Left cardiac atrium (tissue), 4 donors: ENCODE measurements around the gene AIRE. TPM values are rescaled to one million over a fixed set of nuclear protein-coding genes. Genes with fewer than 3 reads are reported as not detected.
"Not testable (repeated sequence)": the region's sequence is repeated elsewhere in the genome, so short reads cannot be mapped to it uniquely, and the experiment has no call there.

ENCODE experiments used
- ATAC-seq, 2 donors: fragments of 200-7000 bp; cut with Tn5 transposase; one replicate each; pipeline ENCODE4 v1.9.1; 2020; ENCODE audit warnings: mild to moderate bottlenecking in 2 of 2, moderate library complexity in 2 of 2
- DNase-seq: peaks from one replicate; pipeline ENCODE4 v3.0.0-alpha.2; 2020
- intact Hi-C, 2 donors: fragments of 100-400 bp; cut with DNase I; formaldehyde crosslinking; loops; one replicate each; pipeline versions ENCODE4 v1.14.1 to v1.15.1; 2022 to 2023
- total RNA-seq, 2 donors: library from RNA; stranded (reverse); fragmentation: NEBNext Ultra II Directional; extraction: Animal tissue kit (Norgen Biotek cat#: 25700); gene quantifications; one replicate each; pipeline ENCODE4 v1.2.1, GENCODE V29; 2021
- donor health status: DM: no; HTN: yes; CAD: no.
- donor health status: DM: no; HTN: yes; CAD: no; lungs with severe emphysema.
- donor health status: DM: yes; HTN: yes; CAD: no.
- donor health status: Dilated cardiomyopathy.

The AIRE gene
- total RNA-seq, 2 donors from 2014 or later, result 0.08 TPM; not detected in 1

DNA sequence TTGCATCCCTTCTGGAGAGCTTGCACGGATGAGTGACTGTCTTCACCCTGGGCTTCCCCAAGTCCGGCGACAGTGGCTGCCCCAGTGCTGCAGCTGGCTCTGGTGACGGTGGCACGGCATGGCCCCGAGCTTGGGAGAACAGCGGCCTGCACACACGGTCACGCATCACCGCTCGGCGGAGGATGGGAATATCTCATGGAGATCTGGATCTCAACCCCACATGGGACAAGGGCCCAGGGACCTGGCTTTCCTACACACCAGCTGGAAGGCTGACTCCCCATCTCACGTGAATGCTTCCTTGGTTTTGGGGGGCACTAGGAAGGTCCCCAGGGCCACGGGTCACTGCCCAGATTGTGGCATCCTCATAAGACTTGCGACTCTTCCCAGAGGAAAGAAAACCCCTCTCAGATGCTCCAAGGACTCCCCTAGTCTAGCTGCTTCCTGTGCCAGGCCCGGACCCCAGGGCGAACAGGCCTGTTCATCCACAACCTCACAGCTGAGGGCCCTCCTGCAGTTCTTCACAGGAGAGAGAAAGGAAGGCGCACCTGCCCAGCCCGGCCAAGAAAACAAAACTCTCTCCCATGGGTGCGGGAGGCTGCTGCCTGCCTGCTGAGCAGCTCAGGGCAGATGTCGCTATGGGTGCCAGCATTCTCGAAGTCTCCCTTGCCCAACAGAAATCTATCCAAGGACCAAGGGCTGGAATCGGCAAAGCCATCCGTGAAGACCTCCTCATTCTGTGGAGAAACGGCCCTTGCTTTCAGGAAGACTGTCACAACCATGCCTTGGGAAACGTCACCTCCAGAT, 43.6 kb downstream of the AIRE start:
- DNase-seq, result no peak
- intact Hi-C loops, result no loop called here
- ATAC-seq, result no peak

DNA sequence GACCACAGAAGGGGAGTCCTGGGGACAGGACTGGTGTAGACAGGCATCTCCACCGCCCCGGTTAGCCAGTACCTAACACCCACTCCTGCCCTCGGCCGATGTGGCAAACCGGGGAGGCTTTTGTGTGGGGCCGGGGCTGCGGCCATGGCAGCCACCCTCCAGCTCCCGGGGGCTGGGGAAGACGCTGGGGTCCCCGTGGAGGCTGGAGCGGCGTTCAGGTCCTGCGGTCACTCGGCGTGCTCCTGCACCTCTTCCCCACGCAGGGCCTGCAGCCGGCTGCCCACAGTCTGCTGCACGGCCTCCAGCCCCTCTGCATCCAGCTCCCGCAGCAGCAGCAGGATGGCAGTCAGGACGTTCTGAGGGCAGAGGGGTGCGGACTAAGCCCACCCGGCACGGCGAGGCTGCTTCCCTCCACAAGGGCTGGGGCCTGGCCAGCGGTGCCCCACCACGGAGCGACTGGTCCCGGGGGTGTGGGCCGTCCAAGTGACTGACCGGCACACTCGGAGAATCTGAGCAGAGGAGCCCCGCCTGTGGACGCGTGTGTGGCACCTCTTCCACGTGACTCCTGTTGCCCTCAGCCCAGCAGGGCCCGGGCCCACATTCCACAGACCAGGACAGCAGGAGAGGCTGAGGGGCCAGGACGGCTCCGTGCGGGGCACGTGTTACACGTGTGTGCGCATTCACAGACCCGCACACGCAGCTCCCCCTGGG, 44.5 kb downstream of the AIRE start:
- no peak for DNase-seq
- no peak for ATAC-seq
- intact Hi-C loops, result no loop called here

DNA sequence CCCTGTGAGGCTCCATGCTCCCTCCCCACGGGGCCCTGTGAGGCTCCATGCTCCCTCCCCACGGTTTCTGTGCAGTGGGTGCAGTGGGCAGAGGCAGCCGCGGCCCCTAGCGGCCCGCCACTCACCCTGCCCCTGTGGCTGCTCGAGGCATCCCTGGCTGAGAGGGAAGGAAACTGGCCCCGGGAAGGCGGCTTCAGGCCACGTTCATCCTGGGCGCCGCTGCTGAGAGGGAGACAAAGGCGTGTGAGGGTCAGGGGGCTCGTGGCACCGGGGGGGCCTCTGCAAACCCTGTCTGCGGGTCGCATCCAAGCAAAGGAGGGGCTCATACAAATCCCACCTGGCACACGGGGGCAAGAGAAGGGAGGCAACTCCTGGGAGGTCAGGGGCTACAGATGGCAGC, 45.0 kb downstream of the AIRE start:
- no peak for ATAC-seq
- intact Hi-C loops, result no loop called here

DNA sequence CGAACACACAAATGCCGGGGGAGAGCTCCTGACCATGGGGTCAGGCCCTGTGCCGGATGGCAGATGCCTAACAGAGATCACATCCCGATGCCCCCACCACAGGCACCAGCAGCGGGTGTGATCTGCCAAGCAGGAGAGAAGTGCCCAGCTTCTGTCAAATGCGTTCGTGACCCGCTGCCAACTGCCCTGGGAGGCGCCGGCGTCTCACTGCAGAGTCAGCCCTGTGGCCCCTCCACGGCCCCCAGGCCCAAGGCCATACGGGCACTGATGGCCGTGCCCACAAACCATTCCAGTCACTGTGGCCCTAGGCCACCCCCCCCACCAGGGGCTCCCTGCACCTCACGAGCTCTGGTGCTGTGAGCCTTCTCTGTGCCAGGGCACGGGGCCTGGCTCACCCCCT, 45.5 kb downstream of the AIRE start:
- no peak for DNase-seq
- intact Hi-C loops, result no loop called here
- peak in 1 of 2 donors; percentile 8 for ATAC-seq

More for the DNA sequence above, 45.0 kb downstream of the AIRE start:
- DNase-seq, result no peak

DNA sequence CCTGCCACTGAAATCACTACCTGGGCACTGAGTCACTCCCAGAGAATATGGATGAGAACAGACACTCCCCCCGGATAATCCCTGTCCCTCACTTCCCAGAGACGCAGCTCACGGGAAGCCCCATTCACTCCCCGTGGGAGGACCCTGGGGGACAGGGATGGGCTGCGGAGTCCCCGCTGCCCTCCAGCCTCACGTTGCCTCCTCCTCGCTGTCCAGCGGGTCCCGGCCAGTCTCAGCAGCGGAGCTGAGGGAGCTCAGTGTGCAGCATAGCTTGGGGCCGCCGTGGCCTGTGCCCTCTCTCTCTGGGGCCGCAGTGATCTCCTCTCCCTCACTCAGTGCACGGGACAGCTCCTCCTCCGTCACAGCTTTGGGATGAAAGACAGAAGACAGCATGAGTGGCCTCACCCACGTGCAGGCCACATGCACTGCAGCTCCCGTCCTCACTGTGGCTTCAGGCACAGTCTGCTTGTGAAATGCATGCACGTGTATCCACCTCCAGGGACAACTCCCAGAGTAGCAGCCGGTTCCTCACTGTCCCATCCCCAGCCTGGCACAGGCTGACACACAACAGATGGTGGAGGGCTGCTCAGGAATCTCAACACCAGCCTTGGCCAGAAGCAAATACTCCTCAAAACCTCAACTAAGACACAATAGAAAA, 46.1 kb downstream of the AIRE start:
- DNase-seq (no peak), ATAC-seq (peak in 1 of 2 donors; percentile 50)
- intact Hi-C loops, result no loop called here

DNA sequence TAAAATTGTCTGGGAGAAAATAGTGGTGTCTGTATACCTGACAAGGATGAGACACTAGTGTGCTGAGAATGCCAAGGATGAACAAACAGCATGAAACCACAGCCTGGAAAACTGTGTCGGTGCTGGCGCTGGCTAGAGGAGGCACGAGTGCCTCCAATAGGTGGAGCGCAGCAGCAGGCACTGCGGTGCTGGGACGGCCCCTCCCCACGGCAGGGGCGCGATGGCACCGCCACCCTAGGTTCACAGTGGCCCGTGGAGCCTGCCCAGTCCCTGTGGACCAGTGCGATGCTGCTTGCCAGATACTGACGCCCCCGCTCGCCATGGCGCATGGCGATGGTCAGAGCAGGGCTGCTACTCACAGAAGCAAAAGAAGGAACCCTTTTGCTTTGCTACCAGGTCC, 46.7 kb downstream of the AIRE start:
- DNase-seq (no peak), ATAC-seq (no peak)
- intact Hi-C loops, result no loop called here

DNA sequence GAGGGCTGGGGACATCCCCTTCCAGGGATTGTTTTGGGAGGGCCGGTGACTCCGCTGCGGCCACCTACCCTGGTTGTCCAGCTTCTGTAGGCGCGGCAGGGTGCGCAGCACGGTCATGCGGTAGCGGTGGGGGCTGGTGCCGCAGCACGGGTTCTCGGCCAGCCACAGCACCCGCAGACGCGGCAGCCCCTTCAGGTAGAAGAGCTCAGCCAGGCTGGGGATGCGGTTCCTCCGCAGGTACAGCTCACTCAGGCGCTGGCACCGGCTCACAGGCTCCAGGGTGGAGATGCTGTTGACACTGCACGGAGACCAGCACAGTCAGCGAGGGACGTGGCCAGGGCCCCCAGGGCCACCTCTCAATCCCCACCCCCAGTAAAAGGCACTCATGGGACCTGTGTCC, 47.3 kb downstream of the AIRE start:
- ATAC-seq, result no peak
- no peak for DNase-seq
- intact Hi-C loops, result no loop called here

DNA sequence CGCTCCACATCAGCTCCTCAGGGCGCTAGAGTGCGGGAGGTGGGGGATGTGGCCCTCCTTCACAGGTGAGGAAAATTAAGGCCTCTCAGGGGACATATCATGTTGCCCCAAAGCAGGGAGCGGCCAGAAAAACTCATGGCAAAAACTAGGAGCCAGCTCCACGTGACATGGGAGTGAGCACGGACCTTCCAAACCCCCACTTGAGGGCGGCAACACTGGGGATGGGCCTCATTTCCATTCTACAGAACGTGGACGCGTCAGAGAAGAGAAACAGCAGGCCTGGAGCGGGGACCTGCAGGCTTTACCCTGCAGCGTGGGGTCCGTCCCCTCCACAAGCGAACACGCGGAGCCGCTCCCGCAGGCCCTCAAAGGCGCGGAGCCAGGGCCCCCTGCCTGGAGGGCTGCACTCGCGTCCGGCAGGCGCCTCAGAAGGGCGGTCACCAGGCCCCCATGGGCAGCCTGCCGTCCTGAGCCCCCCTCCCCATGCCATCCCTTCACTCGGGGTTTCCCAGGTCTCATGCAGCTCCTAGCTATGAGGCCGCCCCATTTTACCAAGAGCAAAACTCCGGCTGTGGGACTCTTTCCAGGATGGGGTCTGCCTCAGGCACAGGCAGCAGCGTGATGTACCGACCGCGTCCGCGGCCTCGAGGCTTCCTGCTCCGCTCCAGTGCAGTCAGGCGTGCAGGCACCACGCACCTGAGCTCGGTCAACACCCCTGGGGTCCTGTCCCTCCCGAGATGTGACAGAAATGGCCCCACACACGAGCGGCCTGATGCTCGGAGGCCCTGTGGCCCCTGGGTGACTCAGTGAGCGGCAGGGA, 48.0 kb downstream of the AIRE start:
- intact Hi-C loops, result no loop called here
- ATAC-seq (no peak), DNase-seq (no peak)

DNA sequence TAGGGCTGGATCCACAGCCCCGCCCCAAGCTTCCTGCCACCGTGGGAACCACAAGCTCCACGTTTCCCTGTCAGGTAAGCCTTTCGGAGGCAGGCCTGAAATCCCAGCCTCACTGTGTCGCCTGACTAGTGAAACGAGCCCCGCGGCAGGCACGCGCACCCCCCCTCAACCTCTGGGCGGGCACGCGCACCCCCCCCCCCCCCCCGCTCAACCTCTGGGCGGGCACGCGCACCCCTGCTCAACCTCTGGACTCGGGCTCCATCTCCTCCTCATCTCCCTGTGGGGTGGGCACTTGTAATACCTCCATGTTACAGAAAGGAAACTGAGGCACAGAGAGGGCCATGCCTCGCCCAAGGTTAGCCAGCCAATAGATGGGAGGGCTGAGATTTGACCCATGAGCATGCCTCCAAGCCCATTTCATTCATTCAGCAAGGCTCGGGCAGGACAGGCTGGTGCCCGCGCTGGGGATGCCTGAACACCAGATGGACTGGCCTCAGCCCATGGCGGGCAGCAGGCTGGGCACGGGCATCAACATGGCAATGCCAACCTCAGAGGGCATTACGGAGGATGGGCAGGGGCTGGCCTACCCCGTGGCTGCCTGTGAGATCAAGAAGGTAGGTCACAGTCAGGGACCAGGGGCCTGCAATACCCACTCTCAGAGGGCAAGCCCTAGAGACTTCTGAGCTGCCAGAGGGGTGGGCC, 48.8 kb downstream of the AIRE start:
- ATAC-seq (no peak), DNase-seq (no peak)
- intact Hi-C loops, result no loop called here

DNA sequence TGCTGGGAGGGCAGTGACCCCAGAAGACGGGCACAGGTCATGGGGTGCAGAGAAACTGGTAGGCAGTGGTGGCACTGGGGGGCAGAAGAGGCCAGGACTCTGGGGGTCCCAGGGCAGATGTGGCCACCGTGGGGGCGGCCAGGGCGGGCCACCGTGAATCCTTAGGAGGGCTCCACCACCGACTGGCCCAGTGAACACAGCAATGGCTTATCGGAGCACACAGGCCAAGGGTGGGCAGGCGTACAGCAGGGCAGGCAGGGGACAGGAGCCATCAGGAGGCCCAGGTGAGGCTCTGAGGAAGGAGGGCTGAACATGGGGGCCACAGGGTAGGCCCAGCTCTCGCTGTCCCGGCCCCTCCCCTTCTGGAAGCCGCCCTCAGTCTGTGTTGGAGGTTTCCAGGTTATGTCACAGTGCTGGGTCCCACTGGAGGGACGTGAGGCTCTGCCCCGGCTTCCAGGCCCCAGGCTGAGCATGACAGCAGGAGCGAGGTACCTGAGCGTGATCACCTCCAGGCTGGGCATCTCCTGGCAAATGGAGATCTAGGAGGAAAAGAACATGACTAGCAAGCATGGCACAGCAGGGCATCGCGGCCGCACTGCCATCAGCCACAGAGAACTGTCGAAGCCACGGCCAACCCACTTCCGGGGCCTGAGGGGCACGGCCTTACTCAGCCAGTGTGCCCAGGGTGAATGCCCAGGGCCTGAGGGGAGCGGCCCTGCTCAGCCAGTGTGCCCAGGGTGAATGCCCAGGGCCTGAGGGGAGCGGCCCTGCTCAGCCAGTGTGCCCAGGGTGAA, 49.8 kb downstream of the AIRE start:
- no peak for ATAC-seq
- intact Hi-C loops, result no loop called here

DNA sequence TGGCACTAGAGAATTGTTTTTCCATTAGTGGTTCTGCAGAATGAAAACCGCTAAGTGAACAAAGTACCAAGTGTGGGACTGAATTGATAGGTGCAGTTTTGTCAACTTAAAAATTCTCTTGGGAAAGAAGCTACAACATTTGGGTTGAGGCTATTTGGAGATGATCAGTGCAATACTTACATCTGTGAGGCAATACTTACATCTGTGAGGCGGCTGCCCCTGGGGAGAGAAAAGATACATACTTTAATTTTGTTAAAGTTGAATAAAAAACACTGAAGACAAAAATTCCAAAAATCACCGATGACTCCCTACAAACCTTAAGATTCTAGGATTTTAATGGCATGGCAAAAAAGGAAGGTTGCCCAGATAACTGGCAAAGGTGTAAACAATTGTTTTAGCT, 51.8 kb downstream of the AIRE start:
- ATAC-seq (no peak), DNase-seq (no peak)
- intact Hi-C loops, result no loop called here

More for the DNA sequence above, 49.8 kb downstream of the AIRE start:
- DNase-seq, result no peak

DNA sequence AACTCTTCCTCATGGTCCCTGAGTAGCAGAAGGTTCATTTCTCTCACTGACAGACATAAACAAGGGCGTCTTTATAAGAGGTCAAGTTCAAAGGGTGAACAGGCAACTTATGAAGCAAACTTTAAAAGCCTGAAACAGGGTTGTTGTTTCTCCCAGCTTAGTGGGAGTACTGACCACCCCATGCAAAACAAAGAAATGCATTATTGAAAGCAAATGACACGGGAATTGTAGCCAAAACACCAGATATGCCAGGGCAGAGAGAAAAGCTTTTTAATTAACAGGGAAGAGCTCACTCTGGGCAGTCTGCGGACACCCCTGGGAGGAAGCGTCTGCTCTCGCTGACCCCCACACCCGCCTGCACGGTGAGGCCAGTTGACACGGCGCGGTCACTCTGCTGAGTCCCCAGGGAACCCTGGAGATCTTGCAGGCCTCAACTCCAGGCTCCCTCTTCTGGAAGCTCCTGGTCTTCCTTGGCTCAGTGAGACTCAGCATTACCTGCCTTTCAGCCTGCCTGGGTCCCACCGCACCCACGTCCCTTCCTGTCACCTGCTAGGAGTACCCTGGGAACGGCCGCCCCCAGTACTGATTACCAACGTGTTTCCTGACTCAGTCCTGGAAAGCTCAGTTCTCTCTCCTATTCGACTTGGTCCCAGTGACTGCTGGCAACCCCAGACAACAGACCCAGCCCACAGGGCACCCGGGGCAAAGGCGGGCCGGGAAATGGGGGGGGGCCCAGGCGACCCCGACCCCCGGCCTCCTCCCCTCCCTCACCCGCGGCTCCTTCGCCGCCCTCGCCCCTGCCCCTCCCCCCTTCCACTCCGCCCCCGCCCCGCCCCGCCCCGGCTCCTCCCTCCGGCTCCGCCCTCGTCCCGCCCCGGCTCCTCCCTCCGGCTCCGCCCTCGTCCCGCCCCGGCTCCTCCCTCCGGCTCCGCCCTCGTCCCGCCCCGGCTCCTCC, 52.5 kb downstream of the AIRE start:
- ATAC-seq, result peak; percentile 24 to 31
- peak; percentile 75 for DNase-seq
- intact Hi-C loops, result no loop called here

DNA sequence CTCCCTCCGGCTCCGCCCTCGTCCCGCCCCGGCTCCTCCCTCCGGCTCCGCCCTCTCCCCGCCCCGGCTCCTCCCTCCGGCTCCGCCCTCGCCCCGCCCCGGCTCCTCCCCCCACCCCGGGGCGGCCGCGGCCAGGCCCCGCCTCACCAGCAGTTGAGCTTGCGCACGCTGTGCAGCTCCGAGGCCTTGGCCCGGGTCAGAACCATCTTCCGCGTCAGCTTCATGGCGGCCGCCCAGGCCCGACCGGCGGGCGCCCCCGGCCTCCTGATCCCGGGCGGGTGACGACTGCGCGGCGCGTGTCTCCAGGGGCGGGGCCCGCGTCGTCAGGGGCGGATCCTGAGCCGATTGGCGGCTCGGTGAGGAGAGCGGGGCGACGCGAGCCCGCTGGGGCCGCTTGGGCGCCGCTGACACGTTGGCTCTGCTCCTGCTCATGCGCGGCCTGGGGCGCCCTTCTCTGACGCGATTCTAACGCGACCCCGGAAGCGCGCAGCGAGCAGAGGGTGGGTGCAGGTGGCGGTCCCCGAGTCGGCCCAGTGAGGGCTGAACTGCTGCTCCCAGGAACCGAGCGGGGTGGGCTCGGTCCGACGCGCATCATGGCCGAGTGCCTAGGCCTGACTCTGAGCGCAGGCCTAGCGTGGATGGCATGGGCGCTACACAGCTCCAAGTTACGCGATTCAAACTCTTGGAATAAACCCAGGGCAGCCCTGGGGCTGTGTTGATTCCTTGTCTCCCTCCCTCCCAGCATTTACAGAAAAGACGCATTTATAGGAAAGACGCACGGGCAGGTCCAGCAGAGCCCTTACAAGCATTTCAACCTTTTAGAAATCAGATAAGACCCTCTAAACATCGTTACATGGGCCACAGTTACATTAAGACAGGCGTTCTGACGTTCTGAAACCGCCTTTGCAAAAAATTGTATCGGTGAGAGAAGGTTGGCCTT, 53.6 kb downstream of the AIRE start, which contains the start of gene CFAP410:
Gene CFAP410, minus strand, starts transcription at position 420 of the 940 bp plus-strand sequence. Its CDS starts 196 bp downstream, at position 224.
- ATAC-seq, result peak; percentile 94 to 95
- intact Hi-C loops, result no loop called here
- DNase-seq, result peak; percentile 95

DNA sequence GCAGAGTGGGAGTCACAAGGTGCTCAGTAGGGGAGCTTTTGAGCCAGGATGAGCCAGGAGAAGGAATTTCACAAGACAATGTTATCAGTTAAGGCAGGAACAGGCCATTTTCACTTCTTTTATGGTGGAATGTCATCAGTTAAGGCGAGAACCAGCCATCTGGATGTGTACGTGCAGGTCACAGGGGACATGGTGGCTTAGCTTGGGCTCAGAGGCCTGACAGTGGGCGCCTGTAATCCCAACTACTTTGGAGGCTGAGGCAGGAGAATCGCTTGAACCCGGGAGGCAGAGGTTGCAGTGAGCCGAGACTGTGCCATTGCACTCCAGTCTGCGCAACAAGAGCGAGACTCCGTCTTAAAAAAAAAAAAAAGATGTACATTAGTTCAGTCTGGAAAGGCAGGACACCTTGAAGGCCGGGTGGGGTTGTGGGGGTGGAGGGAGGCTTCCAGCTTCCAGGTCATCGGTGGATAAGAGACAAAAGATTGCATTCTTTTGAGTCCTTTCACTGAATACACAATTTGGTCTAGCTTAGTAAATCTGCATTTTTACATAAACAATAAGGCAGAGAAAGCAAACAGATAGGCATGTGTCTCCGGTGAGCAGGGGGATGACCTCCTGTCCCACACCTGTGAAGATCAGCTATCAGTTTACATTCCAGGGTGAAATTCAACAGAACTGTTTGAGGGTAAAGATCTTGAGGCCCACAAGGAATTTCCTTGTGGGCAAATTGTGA, 56.2 kb downstream of the AIRE start:
- DNase-seq, intact Hi-C loops, ATAC-seq: not testable (repeated sequence)

DNA sequence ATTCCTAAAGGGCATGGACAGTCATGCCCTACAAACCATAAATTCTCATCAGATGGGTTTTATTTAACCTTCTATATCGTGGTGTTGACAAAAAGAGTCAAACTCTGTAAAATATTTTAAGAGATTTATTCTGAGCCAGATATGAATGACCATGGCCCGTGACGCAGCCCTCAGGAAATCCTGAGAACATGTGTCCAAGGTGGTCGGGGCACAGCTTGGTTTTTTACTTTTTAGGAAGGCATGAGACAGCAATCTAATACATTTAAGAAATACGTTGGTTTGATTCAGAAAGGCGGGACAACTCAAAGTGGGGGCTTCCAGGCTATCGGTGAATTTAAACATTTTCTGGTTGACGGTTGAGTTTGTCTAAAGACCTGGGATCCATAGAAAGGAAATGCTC, 57.3 kb downstream of the AIRE start:
- ATAC-seq, DNase-seq, intact Hi-C loops: not testable (repeated sequence)
